HCT116 (cell line): ENCODE measurements around the gene THEMIS2. TPM values are rescaled to one million over a fixed set of nuclear protein-coding genes. Genes with fewer than 3 reads are reported as not detected.
"Not testable (repeated sequence)": the region's sequence is repeated elsewhere in the genome, so short reads cannot be mapped to it uniquely, and the experiment has no call there.

ENCODE experiments used
- ATAC-seq: fragments of 200-7000 bp; cut with Tn5 transposase; 2 replicates; pipeline ENCODE4 v1.9.1; 2020; ENCODE audit warnings: mild to moderate bottlenecking, moderate library complexity
- BruUV-seq: library from RNA; stranded (reverse); fragments of 400-500 nt; replicated peaks from 2 replicates; lab custom pipeline; 2021; lab: Mats Ljungman, UMichigan
- CTCF ChIA-PET: fragments of 300-600 bp; sonication (Branson Sonifier 250); formaldehyde crosslinking; loops from one replicate; lab custom pipeline; 2021; ENCODE audit warnings: antibody characterized with exemption; lab: Charles Lee
- POLR2A ChIA-PET: fragments of 300-600, 350-600 bp; sonication (Branson Sonifier 250); formaldehyde crosslinking; loops from one replicate; lab custom pipeline; 2021; ENCODE audit warnings: antibody characterized with exemption; lab: Charles Lee
- RAD21 ChIA-PET, 2 experiments: fragments of 300-600 bp; sonication (Branson Sonifier 250); formaldehyde crosslinking; loops; one replicate each; lab custom pipeline; 2023; ENCODE audit warnings: low total read pairs in 2 of 2; ENCODE audit not compliant: uncharacterized antibody in 2 of 2, unreplicated experiment in 2 of 2, low non-redundant PET in 1 of 2; lab: Charles Lee
- DNase-seq: peaks from one replicate; pipeline ENCODE4 v3.0.0-alpha.2; 2010; ENCODE audit warnings: low read depth, low spot score
- H2AFZ ChIP-seq: fragments of 200-600 bp; shearing (Covaris generic), sonication (generic); 2 replicates; pipeline ENCODE4 v1.6.1; 2017; ENCODE audit warnings: low read depth, mixed run types, mixed read lengths, antibody characterized with exemption, low read length; ENCODE audit not compliant: poor library complexity, severe bottlenecking
- H3K27ac ChIP-seq: 2 replicates; pipeline ENCODE4 v1.5.1; 2012; ENCODE audit warnings: low read depth, low read length
- H3K27me3 ChIP-seq: fragments of 200-600 bp; sonication (generic); 2 replicates; pipeline ENCODE4 v1.6.1; 2016; ENCODE audit warnings: mixed run types, low read length, mixed read lengths; ENCODE audit not compliant: insufficient read depth
- H3K36me3 ChIP-seq, 2 experiments: fragments of 200-500 bp in 1 of 2; fragments of 200-600 bp in 1 of 2; sonication (Bioruptor generic) in 1 of 2; sonication (generic) in 1 of 2; 2 replicates each; pipeline versions ENCODE4 v1.5.1 to v1.6.1; 2014 to 2016; ENCODE audit warnings: low read length in 2 of 2, inconsistent platforms in 1 of 2, mixed read lengths in 1 of 2, mixed run types in 1 of 2; ENCODE audit not compliant: insufficient read depth in 2 of 2, control insufficient read depth in 1 of 2
- H3K4me1 ChIP-seq, 2 experiments: fragments of 200-600 bp in 1 of 2; sonication (generic) in 1 of 2; 2 replicates each; pipeline versions ENCODE4 v1.5.1 to v1.6.1; 2012 to 2017; ENCODE audit warnings: low read length in 2 of 2, inconsistent platforms in 1 of 2, mild to moderate bottlenecking in 1 of 2, mixed read lengths in 1 of 2, mixed run types in 1 of 2, moderate library complexity in 1 of 2; ENCODE audit not compliant: insufficient read depth in 2 of 2, control insufficient read depth in 1 of 2
- H3K4me2 ChIP-seq: fragments of 200-600 bp; sonication (generic); 2 replicates; pipeline ENCODE4 v1.6.1; 2017; ENCODE audit warnings: mixed run types, low read length, mixed read lengths
- H3K4me3 ChIP-seq, 2 experiments: fragments of 200-600 bp in 1 of 2; sonication (generic) in 1 of 2; replicated peaks in 1 of 2; 2 replicates each; pipeline ENCODE4 v1.5.1; 2011 to 2016; ENCODE audit warnings: low read length in 2 of 2, control low read depth in 1 of 2, low read depth in 1 of 2, mild to moderate bottlenecking in 1 of 2, mixed read lengths in 1 of 2, mixed run types in 1 of 2
- H3K79me2 ChIP-seq: fragments of 200-600 bp; sonication (generic); 2 replicates; pipeline ENCODE4 v1.6.1; 2017; ENCODE audit warnings: mild to moderate bottlenecking, mixed run types, low read length, moderate library complexity, mixed read lengths; ENCODE audit not compliant: insufficient read depth
- H3K9ac ChIP-seq: fragments of 200-600 bp; sonication (generic); 2 replicates; pipeline ENCODE4 v1.6.1; 2016; ENCODE audit warnings: low read length, mixed read lengths
- H3K9me2 ChIP-seq: fragments of 200-600 bp; sonication (generic), shearing (Covaris generic); 2 replicates; pipeline ENCODE4 v1.6.1; 2017; ENCODE audit warnings: mixed run types, mild to moderate bottlenecking, moderate library complexity; ENCODE audit not compliant: insufficient read depth
- H3K9me3 ChIP-seq, 2 experiments: fragments of 200-500 bp in 1 of 2; fragments of 200-600 bp in 1 of 2; sonication (Bioruptor generic) in 1 of 2; sonication (generic) in 1 of 2; 2 replicates each; pipeline ENCODE4 v1.6.1; 2014 to 2017; ENCODE audit warnings: low read length in 2 of 2, mixed read lengths in 2 of 2, inconsistent platforms in 1 of 2, low read depth in 1 of 2, mild to moderate bottlenecking in 1 of 2, mixed run types in 1 of 2, moderate library complexity in 1 of 2; ENCODE audit not compliant: control insufficient read depth in 1 of 2, insufficient read depth in 1 of 2
- H4K20me1 ChIP-seq: fragments of 200-600 bp; sonication (generic), shearing (Covaris generic); 2 replicates; pipeline ENCODE4 v1.6.1; 2017; ENCODE audit warnings: mixed run types, mild to moderate bottlenecking, moderate library complexity; ENCODE audit not compliant: insufficient read depth
- EGR1 ChIP-seq: IDR thresholded peaks from 2 replicates; pipeline ENCODE4 v1.6.1; 2012; ENCODE audit warnings: low read depth
- EZH2 ChIP-seq: fragments of 200-600 bp; sonication (generic); IDR thresholded peaks from 2 replicates; pipeline ENCODE4 v1.6.1; 2017; ENCODE audit warnings: antibody characterized with exemption, mixed run types
- POLR2A ChIP-seq: IDR thresholded peaks from 2 replicates; pipeline ENCODE4 v1.7.0; 2011; ENCODE audit warnings: borderline replicate concordance; ENCODE audit not compliant: insufficient read depth, insufficient read length; ENCODE audit errors: extremely low read depth
- SRF ChIP-seq: IDR thresholded peaks from 2 replicates; pipeline ENCODE4 v1.6.1; 2012; ENCODE audit warnings: low read depth
- TCF7L2 ChIP-seq: IDR thresholded peaks from 2 replicates; pipeline ENCODE4 v1.7.0; 2011; ENCODE audit warnings: borderline replicate concordance, inconsistent platforms; ENCODE audit not compliant: insufficient read depth, insufficient read length; ENCODE audit errors: extremely low read depth
- ZFX ChIP-seq: fragments of 450-650 bp; IDR thresholded peaks from 2 replicates; pipeline ENCODE4 v1.6.1; 2017
- intact Hi-C: fragments of 100-400 bp; cut with micrococcal nuclease; formaldehyde crosslinking; loops from 2 replicates; pipeline ENCODE4 v1.10.0; 2022
- total RNA-seq: library from RNA; stranded (reverse); gene quantifications from one replicate; pipeline ENCODE4 v1.2.1, GENCODE V29; 2021; ENCODE audit not compliant: unreplicated experiment
- TF ChIP-seq, protein P1 (sequence below): IDR thresholded peaks from 2 replicates; pipeline ENCODE4 v1.6.1; 2011; ENCODE audit warnings: mild to moderate bottlenecking, low read length, moderate library complexity; ENCODE audit not compliant: insufficient replicate concordance; ENCODE audit errors: extremely low read depth
- TF ChIP-seq, protein P2 (sequence below): IDR thresholded peaks from 2 replicates; pipeline ENCODE4 v1.6.1; 2012
- TF ChIP-seq, protein P3 (sequence below), 3 experiments: fragments of 200-600 bp in 1 of 3; sonication (generic) in 1 of 3; IDR thresholded peaks in 2 of 3; conservative IDR thresholded peaks in 1 of 3; 2 replicates each; pipeline ENCODE4 v1.5.1; 2012 to 2017; ENCODE audit warnings: low read depth in 2 of 3, low read length in 2 of 3, antibody characterized with exemption in 1 of 3, borderline replicate concordance in 1 of 3, control low read depth in 1 of 3, mild to moderate bottlenecking in 1 of 3, mixed read lengths in 1 of 3, mixed run types in 1 of 3, moderate library complexity in 1 of 3; ENCODE audit not compliant: insufficient read depth in 1 of 3

THEMIS2 gene
- total RNA-seq, 1 experiment from 2014 or later: 8.0 TPM

DNA sequence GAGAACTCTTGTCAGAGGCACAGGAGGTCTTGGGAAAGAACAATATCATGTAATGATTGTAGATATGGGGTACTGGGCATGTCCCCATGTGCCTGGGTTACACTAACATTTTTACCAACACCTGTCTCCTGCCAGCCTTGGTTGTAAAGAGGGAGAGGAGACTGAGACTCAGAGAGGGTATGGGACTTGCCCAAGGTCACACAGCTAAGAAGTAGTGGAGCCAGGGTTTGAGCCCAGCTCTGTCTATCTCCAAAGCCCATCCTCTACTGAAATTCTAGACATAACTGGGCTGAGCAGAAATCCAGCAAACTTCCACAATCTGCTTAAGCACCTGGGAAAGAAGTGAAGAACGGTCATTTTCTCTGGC lies 2.6 kb upstream of the THEMIS2 start:
- POLR2A ChIA-PET: no interaction called here
- Histone ChIP-seq H3K36me3 (no peaks in the 10 kb centered on the region), H3K79me2 (no peaks in the 10 kb centered on the region), H3K9me3 (no peaks in the 10 kb centered on the region), H2AFZ (no peak overlapping the region), H3K9ac (no peak overlapping the region), H3K4me2 (no peak overlapping the region), H3K4me1 (peaks cover 5 to 14% of the 10 kb centered on the region in 2 experiments; a peak in 3 of 4 replicates), H3K9me2 (no peaks in the 10 kb centered on the region), H3K27ac (no peak overlapping the region), H4K20me1 (no peaks in the 10 kb centered on the region), H3K4me3 (no peak overlapping the region), H3K27me3 (no peaks in the 10 kb centered on the region)
- TF ChIP-seq SRF (no peak), EGR1 (no peak), EZH2 (no peak), TCF7L2 (no peak), ZFX (no peak), POLR2A (no peak)
- TF ChIP-seq, protein P1, sequence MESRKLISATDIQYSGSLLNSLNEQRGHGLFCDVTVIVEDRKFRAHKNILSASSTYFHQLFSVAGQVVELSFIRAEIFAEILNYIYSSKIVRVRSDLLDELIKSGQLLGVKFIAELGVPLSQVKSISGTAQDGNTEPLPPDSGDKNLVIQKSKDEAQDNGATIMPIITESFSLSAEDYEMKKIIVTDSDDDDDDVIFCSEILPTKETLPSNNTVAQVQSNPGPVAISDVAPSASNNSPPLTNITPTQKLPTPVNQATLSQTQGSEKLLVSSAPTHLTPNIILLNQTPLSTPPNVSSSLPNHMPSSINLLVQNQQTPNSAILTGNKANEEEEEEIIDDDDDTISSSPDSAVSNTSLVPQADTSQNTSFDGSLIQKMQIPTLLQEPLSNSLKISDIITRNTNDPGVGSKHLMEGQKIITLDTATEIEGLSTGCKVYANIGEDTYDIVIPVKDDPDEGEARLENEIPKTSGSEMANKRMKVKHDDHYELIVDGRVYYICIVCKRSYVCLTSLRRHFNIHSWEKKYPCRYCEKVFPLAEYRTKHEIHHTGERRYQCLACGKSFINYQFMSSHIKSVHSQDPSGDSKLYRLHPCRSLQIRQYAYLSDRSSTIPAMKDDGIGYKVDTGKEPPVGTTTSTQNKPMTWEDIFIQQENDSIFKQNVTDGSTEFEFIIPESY: no peak
- TF ChIP-seq, protein P2, sequence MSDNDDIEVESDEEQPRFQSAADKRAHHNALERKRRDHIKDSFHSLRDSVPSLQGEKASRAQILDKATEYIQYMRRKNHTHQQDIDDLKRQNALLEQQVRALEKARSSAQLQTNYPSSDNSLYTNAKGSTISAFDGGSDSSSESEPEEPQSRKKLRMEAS: no peak
- TF ChIP-seq, protein P3, sequence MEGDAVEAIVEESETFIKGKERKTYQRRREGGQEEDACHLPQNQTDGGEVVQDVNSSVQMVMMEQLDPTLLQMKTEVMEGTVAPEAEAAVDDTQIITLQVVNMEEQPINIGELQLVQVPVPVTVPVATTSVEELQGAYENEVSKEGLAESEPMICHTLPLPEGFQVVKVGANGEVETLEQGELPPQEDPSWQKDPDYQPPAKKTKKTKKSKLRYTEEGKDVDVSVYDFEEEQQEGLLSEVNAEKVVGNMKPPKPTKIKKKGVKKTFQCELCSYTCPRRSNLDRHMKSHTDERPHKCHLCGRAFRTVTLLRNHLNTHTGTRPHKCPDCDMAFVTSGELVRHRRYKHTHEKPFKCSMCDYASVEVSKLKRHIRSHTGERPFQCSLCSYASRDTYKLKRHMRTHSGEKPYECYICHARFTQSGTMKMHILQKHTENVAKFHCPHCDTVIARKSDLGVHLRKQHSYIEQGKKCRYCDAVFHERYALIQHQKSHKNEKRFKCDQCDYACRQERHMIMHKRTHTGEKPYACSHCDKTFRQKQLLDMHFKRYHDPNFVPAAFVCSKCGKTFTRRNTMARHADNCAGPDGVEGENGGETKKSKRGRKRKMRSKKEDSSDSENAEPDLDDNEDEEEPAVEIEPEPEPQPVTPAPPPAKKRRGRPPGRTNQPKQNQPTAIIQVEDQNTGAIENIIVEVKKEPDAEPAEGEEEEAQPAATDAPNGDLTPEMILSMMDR (IDR thresholded peaks at IDR 0.05 in 2 of 3, conservative IDR thresholded peaks at IDR 0.05 in 1 of 3; ENCODE audit: borderline replicate concordance in 1 of 3, insufficient read depth in 1 of 3, low read depth in 2 of 3, low read length in 2 of 3): no peak
- no TSS peak for BruUV-seq
- DNase-seq (no peak), ATAC-seq (no peak)
- intact Hi-C loops: no loop called here
- CTCF ChIA-PET: no interaction called here
- RAD21 ChIA-PET: interaction anchor here in 1 of 2 experiments (0.7 kb wide), 1 partner anchor 201 kb away, joined by 4 read pairs; no protein-coding TSS in a partner anchor

DNA sequence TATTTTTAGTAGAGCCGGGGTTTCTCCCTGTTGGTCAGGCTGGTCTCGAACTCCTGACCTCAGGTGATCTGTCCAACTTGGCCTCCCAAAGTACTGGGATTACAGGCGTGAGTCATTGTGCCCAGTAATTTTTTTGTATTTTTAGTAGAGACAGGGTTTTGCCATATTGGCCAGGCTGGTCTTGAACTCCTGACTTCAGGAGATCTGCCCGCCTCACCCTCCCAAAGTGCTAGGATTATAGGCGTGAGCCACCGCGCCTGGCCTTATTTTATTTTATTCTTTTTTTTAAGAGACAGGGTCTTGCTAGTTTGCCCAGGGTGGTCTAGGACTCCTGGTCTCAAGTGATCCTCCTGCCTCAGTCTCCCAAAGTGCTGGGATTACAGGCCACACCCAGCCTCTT lies 1.3 kb upstream of the THEMIS2 start:
- RAD21 ChIA-PET, H3K36me3 ChIP-seq, DNase-seq, ATAC-seq, H3K9ac ChIP-seq, H3K9me2 ChIP-seq, BruUV-seq, CTCF ChIA-PET, H2AFZ ChIP-seq, H3K4me2 ChIP-seq, H3K27me3 ChIP-seq, H3K4me3 ChIP-seq, intact Hi-C loops, H3K9me3 ChIP-seq, H4K20me1 ChIP-seq, H3K27ac ChIP-seq, H3K79me2 ChIP-seq, POLR2A ChIA-PET: not testable (repeated sequence)
- peaks cover 8 to 22% of the 10 kb centered on the region in 2 experiments; a peak in 3 of 4 replicates for H3K4me1 ChIP-seq
